ENCODE results near the gene HIPK1. TPM values are rescaled to one million over a fixed set of nuclear protein-coding genes. Genes with fewer than 3 reads are reported as not detected.

The HIPK1 gene
- total and polyA plus RNA-seq, 2 donors = 23.5 to 41.7 TPM

DNA sequence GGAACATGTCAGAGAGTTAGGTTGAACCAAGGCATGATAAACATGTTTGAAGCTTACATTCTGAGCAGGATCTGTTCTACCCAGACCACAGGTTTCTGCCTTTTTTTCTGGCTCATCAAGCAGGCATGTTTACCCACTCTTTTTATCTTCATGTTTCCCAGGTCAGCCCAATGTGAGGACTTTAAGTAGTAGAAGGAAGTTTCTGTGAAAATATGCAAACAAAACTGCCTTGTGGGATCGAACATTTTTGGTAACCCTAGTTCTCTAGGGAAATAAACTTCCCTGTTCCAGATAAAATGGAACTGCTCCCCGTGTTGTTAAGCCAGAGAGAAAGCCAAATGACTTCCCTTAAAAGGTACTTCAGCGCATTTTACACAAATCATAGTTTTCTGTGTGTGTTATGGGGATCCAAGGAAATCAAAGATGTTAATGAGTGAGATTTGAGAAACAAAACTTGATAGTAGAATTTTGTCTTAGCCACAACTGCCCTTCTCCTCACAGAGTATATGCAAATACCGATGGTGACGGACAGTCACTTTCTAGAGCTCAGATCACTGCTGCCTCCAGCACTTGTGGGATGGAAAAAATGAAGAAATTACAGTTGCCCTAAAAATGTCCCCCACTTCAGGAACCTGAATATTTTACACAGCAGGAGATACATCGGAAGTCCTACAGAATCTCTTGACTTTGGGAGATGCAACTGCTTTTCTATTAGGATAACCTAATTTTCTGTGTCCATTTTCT is 765 bp upstream of the HIPK1 start:
- DNase-seq (ENCODE audit: extremely low spot score) = no peak
- 13% methylated on average over 6 of the region's 6 CpGs for WGBS

DNA sequence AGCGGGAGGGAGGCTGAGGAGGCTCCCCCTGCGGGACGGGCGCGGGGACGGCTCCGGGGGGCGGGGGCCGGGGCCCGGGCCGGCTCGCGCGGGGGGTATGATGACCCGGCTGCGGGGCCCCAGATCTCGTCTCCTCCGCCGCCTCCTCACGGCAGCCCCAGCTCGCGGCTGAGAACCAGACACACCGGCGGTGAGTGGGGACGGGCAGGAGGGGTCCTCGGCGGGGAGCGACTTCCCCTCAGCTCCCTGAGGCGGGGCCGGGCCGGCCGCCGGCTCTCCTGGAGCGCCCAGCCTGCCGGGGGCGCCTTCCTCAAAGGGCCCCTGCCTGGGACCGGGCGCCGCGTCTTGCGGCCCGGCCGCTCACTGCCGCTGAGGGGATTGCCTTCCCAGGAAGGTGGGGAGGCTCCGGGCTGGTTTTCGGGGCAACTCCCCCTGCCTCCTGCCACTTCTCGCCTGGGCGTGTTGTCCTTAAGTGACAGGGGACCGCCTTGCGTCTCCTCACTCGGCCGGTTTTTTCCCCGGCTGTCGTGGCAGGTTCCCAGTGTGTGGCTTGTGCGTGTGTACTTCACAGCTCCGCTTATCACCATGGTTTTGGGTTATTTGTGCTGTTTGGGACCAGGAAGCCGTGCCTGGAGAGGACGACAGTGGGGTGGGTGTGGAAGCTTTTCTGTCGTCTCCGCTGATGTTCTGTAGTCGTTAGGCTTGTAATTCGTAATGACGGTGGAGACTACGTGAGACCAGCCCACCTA is 800 bp downstream of the HIPK1 start:
- WGBS = under 1% methylated on average over 64 of the region's 64 CpGs
- Histone ChIP-seq H3K4me1 (ENCODE audit: insufficient read depth) (no peaks in the 10 kb centered on the region), H3K36me3 (ENCODE audit: insufficient read depth) (no peaks in the 10 kb centered on the region), H3K27ac (ENCODE audit: low read depth) (peak overlapping the region; percentile 93), H3K4me3 (ENCODE audit: low read depth, low read length) (peak overlapping the region; percentile 93)
- DNase-seq (ENCODE audit: extremely low spot score) = no peak

More for the DNA sequence above, 765 bp upstream of the HIPK1 start:
- Histone ChIP-seq H3K4me3 (ENCODE audit: low read depth, low read length) (peak overlapping the region; percentile 93), H3K4me1 (ENCODE audit: insufficient read depth) (no peaks in the 10 kb centered on the region), H3K36me3 (ENCODE audit: insufficient read depth) (no peaks in the 10 kb centered on the region), H3K27ac (ENCODE audit: low read depth) (peak overlapping the region; percentile 90)

DNA sequence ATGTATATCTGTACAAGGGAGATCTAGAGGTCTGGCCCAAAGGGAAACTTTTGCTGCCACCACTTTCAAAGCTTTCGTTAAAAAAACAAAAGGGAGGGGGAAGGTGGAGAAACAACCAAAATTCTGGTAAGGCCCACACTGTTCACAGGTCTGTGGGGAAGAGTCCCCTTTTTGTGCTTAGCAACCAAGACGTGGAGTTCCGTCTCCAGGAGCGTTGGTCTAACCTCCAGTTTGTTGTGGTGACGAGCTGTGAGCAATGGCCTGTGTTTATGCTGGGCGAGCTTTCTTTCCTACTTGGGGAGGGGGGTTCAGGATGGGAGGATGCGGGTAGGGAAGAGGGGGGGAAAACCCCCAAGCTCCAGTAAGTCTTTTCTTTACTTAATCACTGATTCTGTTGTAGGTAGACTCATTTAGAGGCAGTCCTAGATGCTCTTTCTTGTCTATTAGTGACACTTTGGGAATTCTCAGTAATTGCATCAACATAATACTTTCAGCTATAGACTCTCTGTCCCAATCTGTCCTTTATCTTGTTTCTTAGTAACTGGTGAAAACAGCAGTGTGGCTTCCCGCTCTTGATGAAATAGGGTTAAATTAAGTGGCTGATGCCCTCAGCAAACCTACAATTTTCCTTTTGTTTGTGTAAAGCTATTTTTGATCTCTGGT is 1.5 kb downstream of the HIPK1 start:
- WGBS = 1% methylated on average over 8 of the region's 8 CpGs
- peak; percentile 35 for DNase-seq (ENCODE audit: extremely low spot score)
- Histone ChIP-seq H3K4me1 (ENCODE audit: insufficient read depth) (no peaks in the 10 kb centered on the region), H3K36me3 (ENCODE audit: insufficient read depth) (no peaks in the 10 kb centered on the region), H3K4me3 (ENCODE audit: low read depth, low read length) (peak overlapping the region; percentile 93), H3K27ac (ENCODE audit: low read depth) (peak overlapping the region; percentile 93)

DNA sequence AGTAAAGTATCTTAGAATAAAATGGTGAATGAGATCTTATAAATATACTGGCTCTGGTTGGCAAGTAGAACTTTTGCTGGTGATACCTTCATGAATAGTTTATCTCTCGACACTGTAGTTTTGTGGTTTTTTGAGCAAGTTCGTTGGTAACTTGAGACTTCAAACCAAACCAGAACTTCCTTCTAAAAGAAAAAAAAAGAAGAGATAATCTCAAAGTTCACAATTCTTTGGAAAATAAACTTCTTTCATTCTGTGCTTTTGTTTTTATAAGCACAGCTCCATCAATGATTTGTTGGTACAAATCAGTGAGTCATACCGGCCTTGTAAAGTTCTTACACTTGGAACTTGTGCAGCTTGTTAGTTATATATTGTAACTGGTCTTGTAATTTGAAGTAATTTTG is 2.3 kb downstream of the HIPK1 start:
- Histone ChIP-seq H3K4me3 (ENCODE audit: low read depth, low read length) (no peak overlapping the region), H3K4me1 (ENCODE audit: insufficient read depth) (no peaks in the 10 kb centered on the region), H3K27ac (ENCODE audit: low read depth) (no peak overlapping the region), H3K36me3 (ENCODE audit: insufficient read depth) (no peaks in the 10 kb centered on the region)
- WGBS = 14% methylated on average over 3 of the region's 3 CpGs
- DNase-seq (ENCODE audit: extremely low spot score) = no peak

DNA sequence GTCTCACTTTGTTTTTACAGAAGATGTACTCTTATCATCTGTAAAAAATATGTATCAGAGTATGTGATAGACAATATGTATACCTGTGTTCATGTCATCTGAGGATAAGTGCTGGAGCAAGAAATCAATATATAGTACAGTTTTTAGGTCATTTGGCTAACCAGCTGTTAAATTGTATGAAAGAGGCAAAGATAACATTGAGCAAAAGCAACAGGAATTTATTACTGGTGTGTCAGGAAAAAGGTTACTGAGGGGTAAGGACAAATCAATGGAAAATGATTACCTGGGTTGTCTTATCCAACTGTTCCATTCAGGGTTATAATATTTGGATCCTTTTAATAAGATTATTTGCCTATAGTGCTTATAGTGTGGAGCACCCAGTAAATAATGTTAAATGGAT is 4.9 kb downstream of the HIPK1 start:
- H3K4me1 ChIP-seq (ENCODE audit: insufficient read depth) = peaks cover 2% of the 10 kb centered on the region
- DNase-seq (ENCODE audit: extremely low spot score) = no peak

DNA sequence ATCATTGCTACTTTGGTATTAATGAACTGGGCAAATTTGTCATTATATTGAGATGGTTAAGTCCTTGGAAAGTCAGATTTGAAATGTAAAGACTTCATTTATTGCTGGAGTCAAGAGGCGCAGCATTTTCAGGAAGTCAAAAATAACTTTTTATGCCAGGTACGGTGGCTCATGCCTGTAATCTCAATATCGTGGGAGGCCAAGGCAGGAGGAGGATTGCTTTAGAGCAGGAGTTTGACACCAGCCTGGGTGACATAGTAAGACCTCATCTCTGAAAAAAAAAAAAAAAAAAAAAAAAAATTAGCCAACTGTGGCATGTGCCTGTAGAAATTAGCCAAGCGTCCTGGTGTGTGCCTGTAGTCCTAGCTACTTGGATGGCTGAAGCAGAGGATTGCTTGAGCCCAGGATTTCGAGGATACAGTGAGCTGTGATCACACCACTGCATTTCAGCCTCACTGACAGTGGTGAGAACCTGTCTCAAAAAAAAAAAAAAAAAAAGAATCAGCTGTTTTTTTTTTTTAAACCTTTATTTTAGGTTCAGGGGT is 5.5 kb downstream of the HIPK1 start:
- Histone ChIP-seq H3K27ac (ENCODE audit: low read depth) (no peak overlapping the region), H3K4me3 (ENCODE audit: low read depth, low read length) (no peak overlapping the region), H3K36me3 (ENCODE audit: insufficient read depth) (no peaks in the 10 kb centered on the region), H3K4me1 (ENCODE audit: insufficient read depth) (peaks cover 2% of the 10 kb centered on the region)
- DNase-seq (ENCODE audit: extremely low spot score) = no peak
- WGBS = 76% methylated on average over 5 of the region's 5 CpGs

More for the DNA sequence above, 4.9 kb downstream of the HIPK1 start:
- H3K36me3 ChIP-seq (ENCODE audit: insufficient read depth) = no peaks in the 10 kb centered on the region
- no peak overlapping the region for H3K27ac ChIP-seq (ENCODE audit: low read depth)
- no peak overlapping the region for H3K4me3 ChIP-seq (ENCODE audit: low read depth, low read length)

DNA sequence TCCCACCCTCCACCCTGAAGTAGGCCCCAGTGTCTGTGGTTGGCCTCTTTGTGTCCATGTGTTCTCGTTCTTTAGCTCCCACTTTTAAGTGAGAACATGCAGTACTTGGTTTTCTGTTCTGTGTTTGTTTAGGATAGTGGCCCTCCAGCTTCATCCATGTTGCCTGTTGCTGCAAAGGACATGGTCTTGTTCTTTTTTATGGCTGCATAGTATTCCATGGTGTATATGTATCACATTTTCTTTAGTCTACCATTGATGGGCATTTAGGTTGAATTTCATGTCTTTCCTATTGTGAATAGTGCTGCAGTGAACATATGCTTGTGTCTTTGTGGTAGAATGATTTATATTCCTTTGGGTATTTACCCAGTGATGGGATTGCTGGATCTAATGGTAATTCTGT is 6.1 kb downstream of the HIPK1 start:
- H3K27ac ChIP-seq (ENCODE audit: low read depth) = no peak overlapping the region
- H3K4me3 ChIP-seq (ENCODE audit: low read depth, low read length) = no peak overlapping the region
- no peaks in the 10 kb centered on the region for H3K36me3 ChIP-seq (ENCODE audit: insufficient read depth)
- peaks cover 2% of the 10 kb centered on the region for H3K4me1 ChIP-seq (ENCODE audit: insufficient read depth)
- 96% methylated on average over 1 of the region's 1 CpG for WGBS
- no peak for DNase-seq (ENCODE audit: extremely low spot score)

DNA sequence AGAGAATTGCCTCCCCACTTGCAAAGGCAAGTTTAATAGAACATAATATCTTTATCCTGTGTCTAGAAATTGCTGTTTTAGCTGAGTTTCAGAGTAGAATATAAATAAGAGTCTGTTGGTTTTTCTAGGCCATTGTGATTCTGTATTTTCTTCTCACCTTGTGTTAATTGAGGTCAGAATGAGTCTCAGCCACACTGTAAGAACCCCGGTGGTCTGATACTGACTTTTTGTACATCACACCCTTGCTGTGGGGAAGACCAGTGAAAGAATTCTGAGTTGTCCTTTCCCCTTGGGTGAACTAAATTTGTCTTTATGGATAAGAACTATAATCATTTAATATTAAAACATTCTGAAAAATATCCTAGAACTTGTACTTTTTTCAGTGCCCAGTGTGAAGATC is 6.8 kb downstream of the HIPK1 start:
- Histone ChIP-seq H3K4me3 (ENCODE audit: low read depth, low read length) (no peak overlapping the region), H3K36me3 (ENCODE audit: insufficient read depth) (no peaks in the 10 kb centered on the region), H3K27ac (ENCODE audit: low read depth) (no peak overlapping the region), H3K4me1 (ENCODE audit: insufficient read depth) (peaks cover 2% of the 10 kb centered on the region)
- 79% methylated on average over 1 of the region's 1 CpG for WGBS
- DNase-seq (ENCODE audit: extremely low spot score) = no peak

DNA sequence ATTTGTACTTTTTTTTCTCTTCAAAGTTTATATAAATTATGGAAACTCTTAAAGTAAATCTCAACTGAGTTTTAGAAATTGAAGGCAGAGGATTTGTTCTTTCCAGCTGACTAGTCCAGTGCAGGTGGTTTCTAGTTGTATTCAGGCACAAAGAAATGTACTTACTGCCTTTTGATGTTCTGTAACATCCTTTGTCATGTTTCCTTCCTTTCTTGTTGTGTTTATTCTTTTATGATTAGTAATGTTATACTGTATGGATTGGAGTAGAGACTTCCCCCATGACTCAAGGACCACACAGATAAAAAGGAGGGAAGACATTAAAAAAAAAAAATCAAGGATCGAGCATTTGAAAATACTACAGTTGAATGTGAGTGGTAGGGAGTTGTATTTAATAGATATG is 8.0 kb downstream of the HIPK1 start:
- H3K27ac ChIP-seq (ENCODE audit: low read depth) = no peak overlapping the region
- DNase-seq (ENCODE audit: extremely low spot score) = no peak
- no peak overlapping the region for H3K4me3 ChIP-seq (ENCODE audit: low read depth, low read length)
- H3K4me1 ChIP-seq (ENCODE audit: insufficient read depth) = peaks cover 2% of the 10 kb centered on the region
- WGBS = 63% methylated on average over 1 of the region's 1 CpG
- H3K36me3 ChIP-seq (ENCODE audit: insufficient read depth) = no peaks in the 10 kb centered on the region

DNA sequence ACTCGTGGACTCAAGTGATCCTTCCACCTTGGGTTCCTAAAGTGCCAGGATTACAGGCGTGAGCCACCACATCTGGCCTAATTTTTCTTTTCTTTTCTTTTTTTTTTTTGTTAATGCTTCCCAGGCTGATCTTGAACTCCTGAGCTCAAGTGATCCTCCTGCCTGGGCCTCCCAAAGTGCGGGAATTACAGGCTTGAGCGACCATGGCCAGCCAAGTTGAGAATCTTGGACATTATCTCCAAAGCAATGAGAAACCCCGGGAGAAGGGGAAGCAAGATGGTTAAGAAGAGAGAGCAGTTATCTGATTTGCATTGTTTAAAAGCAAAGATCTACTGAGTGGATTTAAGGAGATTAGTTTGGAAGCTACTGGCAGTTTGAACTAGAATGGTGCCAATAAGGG is 9.1 kb downstream of the HIPK1 start:
- Histone ChIP-seq H3K27ac (ENCODE audit: low read depth) (no peak overlapping the region), H3K4me3 (ENCODE audit: low read depth, low read length) (no peak overlapping the region), H3K36me3 (ENCODE audit: insufficient read depth) (no peaks in the 10 kb centered on the region), H3K4me1 (ENCODE audit: insufficient read depth) (peaks cover 2% of the 10 kb centered on the region)
- no peak for DNase-seq (ENCODE audit: extremely low spot score)
- WGBS = 69% methylated on average over 5 of the region's 5 CpGs

DNA sequence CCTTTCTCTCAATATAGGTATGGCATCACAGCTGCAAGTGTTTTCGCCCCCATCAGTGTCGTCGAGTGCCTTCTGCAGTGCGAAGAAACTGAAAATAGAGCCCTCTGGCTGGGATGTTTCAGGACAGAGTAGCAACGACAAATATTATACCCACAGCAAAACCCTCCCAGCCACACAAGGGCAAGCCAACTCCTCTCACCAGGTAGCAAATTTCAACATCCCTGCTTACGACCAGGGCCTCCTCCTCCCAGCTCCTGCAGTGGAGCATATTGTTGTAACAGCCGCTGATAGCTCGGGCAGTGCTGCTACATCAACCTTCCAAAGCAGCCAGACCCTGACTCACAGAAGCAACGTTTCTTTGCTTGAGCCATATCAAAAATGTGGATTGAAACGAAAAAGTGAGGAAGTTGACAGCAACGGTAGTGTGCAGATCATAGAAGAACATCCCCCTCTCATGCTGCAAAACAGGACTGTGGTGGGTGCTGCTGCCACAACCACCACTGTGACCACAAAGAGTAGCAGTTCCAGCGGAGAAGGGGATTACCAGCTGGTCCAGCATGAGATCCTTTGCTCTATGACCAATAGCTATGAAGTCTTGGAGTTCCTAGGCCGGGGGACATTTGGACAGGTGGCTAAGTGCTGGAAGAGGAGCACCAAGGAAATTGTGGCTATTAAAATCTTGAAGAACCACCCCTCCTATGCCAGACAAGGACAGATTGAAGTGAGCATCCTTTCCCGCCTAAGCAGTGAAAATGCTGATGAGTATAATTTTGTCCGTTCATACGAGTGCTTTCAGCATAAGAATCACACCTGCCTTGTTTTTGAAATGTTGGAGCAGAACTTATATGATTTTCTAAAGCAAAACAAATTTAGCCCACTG is 11.5 kb downstream of the HIPK1 start:
- Histone ChIP-seq H3K27ac (ENCODE audit: low read depth) (no peak overlapping the region), H3K4me3 (ENCODE audit: low read depth, low read length) (no peak overlapping the region), H3K4me1 (ENCODE audit: insufficient read depth) (peaks cover 2% of the 10 kb centered on the region), H3K36me3 (ENCODE audit: insufficient read depth) (no peaks in the 10 kb centered on the region)
- DNase-seq (ENCODE audit: extremely low spot score) = no peak
- WGBS = 82% methylated on average over 16 of the region's 16 CpGs

DNA sequence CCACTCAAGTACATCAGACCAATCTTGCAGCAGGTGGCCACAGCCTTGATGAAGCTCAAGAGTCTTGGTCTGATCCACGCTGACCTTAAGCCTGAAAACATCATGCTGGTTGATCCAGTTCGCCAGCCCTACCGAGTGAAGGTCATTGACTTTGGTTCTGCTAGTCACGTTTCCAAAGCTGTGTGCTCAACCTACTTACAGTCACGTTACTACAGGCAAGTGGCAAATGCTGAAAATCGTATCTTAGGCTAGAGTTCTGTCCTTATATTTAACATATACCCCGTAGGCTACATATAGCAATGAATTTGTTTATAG is 12.1 kb downstream of the HIPK1 start:
- 81% methylated on average over 7 of the region's 7 CpGs for WGBS
- peaks cover 4% of the 10 kb centered on the region for H3K4me1 ChIP-seq (ENCODE audit: insufficient read depth)
- no peaks in the 10 kb centered on the region for H3K36me3 ChIP-seq (ENCODE audit: insufficient read depth)
- no peak overlapping the region for H3K27ac ChIP-seq (ENCODE audit: low read depth)
- DNase-seq (ENCODE audit: extremely low spot score) = no peak
- H3K4me3 ChIP-seq (ENCODE audit: low read depth, low read length) = no peak overlapping the region

DNA sequence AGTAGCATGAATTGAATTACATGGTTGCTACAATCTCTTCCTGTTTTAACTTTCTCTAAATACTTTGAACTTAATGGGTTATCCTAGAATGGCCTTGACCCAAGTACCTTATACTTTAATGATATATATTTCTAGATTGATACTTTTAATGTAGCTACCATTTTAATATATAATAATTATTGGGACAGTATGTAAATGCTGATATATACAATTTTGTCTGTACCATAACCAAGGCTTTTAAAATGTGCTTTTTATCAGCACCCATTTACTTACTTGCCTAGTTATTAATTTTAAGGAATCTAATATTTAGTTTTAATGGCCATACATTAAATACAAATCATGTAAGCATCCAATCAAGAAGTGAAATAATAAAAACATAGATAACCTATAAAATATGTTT is 13.4 kb downstream of the HIPK1 start:
- no peaks in the 10 kb centered on the region for H3K36me3 ChIP-seq (ENCODE audit: insufficient read depth)
- H3K4me1 ChIP-seq (ENCODE audit: insufficient read depth) = peaks cover 3% of the 10 kb centered on the region
- H3K4me3 ChIP-seq (ENCODE audit: low read depth, low read length) = no peak overlapping the region
- no peak overlapping the region for H3K27ac ChIP-seq (ENCODE audit: low read depth)
- DNase-seq (ENCODE audit: extremely low spot score) = no peak

Data from urinary bladder (tissue), 4 donors.